Activated naive CD4-positive, alpha-beta T cell treated with anti-CD3 and anti-CD28 coated beads, Interleukin-2, amount 10 ng/mL, durations not matched to agents 7 days and 5 days (primary cell): Measurements from ENCODE around the gene OR4M1.
"Not testable (repeated sequence)": the region's sequence is repeated elsewhere in the genome, so short reads cannot be mapped to it uniquely, and the experiment has no call there.

Experiments
- CTCF ChIA-PET: fragments of 350-600 bp; sonication (Branson Sonifier 250); formaldehyde crosslinking; loops from one replicate; lab custom pipeline; 2021; ENCODE audit warnings: antibody characterized with exemption; lab: Charles Lee
- DNase-seq: peaks from one replicate; pipeline ENCODE4 v3.0.0-alpha.2; 2020
- H3K27ac Mint-ChIP-seq: one replicate; pipeline ENCODE4 v1.8.0; 2021; ENCODE audit warnings: mild to moderate bottlenecking, moderate library complexity, mixed read lengths
- H3K27me3 Mint-ChIP-seq: one replicate; pipeline ENCODE4 v1.8.0; 2021; ENCODE audit warnings: mild to moderate bottlenecking, mixed read lengths
- H3K36me3 Mint-ChIP-seq: one replicate; pipeline ENCODE4 v1.8.0; 2021; ENCODE audit warnings: mixed read lengths
- H3K4me1 Mint-ChIP-seq: one replicate; pipeline ENCODE4 v1.8.0; 2021; ENCODE audit warnings: mixed read lengths
- H3K4me3 Mint-ChIP-seq: one replicate; pipeline ENCODE4 v1.8.0; 2021; ENCODE audit warnings: mild to moderate bottlenecking, moderate library complexity, mixed read lengths
- H3K9me3 Mint-ChIP-seq: one replicate; pipeline ENCODE4 v1.8.0; 2021; ENCODE audit warnings: mixed read lengths

The OR4M1 gene, protein sequence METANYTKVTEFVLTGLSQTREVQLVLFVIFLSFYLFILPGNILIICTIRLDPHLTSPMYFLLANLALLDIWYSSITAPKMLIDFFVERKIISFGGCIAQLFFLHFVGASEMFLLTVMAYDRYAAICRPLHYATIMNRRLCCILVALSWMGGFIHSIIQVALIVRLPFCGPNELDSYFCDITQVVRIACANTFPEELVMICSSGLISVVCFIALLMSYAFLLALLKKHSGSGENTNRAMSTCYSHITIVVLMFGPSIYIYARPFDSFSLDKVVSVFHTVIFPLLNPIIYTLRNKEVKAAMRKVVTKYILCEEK

DNA sequence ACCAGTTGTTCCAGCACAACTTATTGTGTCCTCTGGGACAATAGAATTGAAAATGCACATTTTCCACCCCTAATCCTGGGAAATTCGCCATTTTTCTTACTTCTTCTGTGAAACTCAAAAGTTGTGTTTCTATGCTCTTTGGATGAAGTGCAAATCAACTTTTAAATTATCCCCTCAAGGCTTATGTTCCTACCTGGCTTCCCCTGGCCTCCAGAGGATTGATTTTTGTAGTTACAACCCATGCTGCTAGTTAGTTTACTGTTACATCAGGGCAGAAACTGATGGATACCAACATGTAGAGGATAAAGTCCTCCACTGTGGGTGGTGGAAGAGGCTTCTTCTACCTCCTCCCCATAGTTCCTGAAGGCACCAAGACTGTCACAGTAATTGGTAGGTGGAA, at the start of gene OR4M1:
Gene OR4M1 (plus strand): TSS at position 301 of the 400 bp plus-strand sequence. CDS start 6,819 bp downstream, outside the sequence.
- H3K4me1 Mint-ChIP-seq, DNase-seq, H3K4me3 Mint-ChIP-seq, H3K27ac Mint-ChIP-seq, H3K36me3 Mint-ChIP-seq, H3K9me3 Mint-ChIP-seq, H3K27me3 Mint-ChIP-seq, CTCF ChIA-PET: not testable (repeated sequence)

GRCh38 chr14:19729359-19729758, 43.9 kb upstream of the OR4M1 start:
- Mint-ChIP-seq H3K27me3 (no peaks in the 10 kb centered on the region), H3K27ac (no peak overlapping the region), H3K4me1 (no peaks in the 10 kb centered on the region), H3K36me3 (no peaks in the 10 kb centered on the region), H3K9me3 (peaks cover 2% of the 10 kb centered on the region), H3K4me3 (no peak overlapping the region)
- DNase-seq, result no peak
- CTCF ChIA-PET, result no interaction called here

- DNase-seq, result no peak
- Mint-ChIP-seq H3K9me3 (peaks cover 2% of the 10 kb centered on the region), H3K36me3 (no peaks in the 10 kb centered on the region), H3K27me3 (no peaks in the 10 kb centered on the region), H3K4me1 (no peaks in the 10 kb centered on the region), H3K4me3 (no peak overlapping the region), H3K27ac (no peak overlapping the region)
- CTCF ChIA-PET, result no interaction called here
Measured at GRCh38 chr14:19729763-19730162, 43.5 kb upstream of the OR4M1 start.

- H3K36me3 Mint-ChIP-seq, H3K4me1 Mint-ChIP-seq, H3K4me3 Mint-ChIP-seq: not testable (repeated sequence)
Measured at GRCh38 chr14:19733893-19734292, 39.4 kb upstream of the OR4M1 start.

GRCh38 chr14:19743256-19743655, 30.0 kb upstream of the OR4M1 start, which contains the start of gene OR4Q3:
Gene OR4Q3 (plus strand): TSS chr14:19743571.
- no peak for DNase-seq
- Mint-ChIP-seq H3K36me3 (no peaks in the 10 kb centered on the region), H3K4me1 (no peaks in the 10 kb centered on the region), H3K27ac (no peak within 1 kb of the TSS), H3K4me3 (no peak within 1 kb of the TSS), H3K9me3 (no peaks in the 10 kb centered on the region), H3K27me3 (no peaks in the 10 kb centered on the region)
- CTCF ChIA-PET, result no interaction called here

More at GRCh38 chr14:19733893-19734292, 39.4 kb upstream of the OR4M1 start:
- H3K27ac Mint-ChIP-seq, H3K27me3 Mint-ChIP-seq, CTCF ChIA-PET, H3K9me3 Mint-ChIP-seq, DNase-seq: not testable (repeated sequence)

GRCh38 chr14:19752316-19752715, 21.0 kb upstream of the OR4M1 start:
- H3K27ac Mint-ChIP-seq, CTCF ChIA-PET, H3K27me3 Mint-ChIP-seq, DNase-seq, H3K36me3 Mint-ChIP-seq, H3K9me3 Mint-ChIP-seq, H3K4me1 Mint-ChIP-seq, H3K4me3 Mint-ChIP-seq: not testable (repeated sequence)

DNA sequence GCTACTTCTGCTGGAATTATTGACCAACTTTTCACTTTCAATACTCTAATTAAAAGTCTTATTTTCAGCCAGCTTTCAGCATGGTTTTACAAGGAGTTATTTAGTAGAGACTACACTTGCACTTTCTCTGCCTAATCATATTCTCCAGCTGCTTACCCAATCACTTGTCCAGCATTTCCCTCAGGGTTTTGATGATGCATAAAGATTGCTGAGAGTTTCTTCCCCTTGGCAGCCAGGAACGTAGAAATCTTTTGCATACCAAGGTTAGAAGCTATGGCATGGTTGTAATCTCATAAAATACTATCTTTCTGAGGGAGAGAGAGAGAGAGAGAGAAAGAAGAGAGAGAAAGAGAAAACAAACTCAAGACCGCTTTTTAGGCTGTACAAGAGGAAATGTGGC, 19.1 kb upstream of the OR4M1 start:
- CTCF ChIA-PET, result no interaction called here
- peaks cover 4% of the 10 kb centered on the region for H3K27me3 Mint-ChIP-seq
- no peak overlapping the region for H3K4me3 Mint-ChIP-seq
- no peaks in the 10 kb centered on the region for H3K9me3 Mint-ChIP-seq
- DNase-seq, result no peak
- H3K4me1 Mint-ChIP-seq, result no peaks in the 10 kb centered on the region
- H3K36me3 Mint-ChIP-seq, result no peaks in the 10 kb centered on the region
- no peak overlapping the region for H3K27ac Mint-ChIP-seq

DNA sequence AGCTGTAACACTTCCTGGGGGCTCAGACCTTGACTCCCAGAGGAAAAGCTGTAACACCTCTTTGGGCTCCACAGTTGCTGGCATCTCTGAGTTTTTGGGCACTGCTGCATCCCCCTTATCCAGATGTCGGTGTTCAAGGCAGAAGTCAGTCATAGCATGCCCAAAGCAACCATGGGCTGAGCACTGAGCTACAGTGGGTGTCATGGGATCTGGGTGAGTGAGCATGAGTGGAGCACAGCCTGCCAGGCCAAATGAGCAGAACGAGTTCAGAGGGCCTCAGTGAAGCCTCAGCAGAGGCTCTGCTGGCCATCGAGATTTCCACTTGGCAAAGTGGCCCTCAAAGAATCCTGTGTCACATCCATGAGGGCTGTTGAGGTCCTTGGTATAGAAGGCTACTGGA, 1.8 kb upstream of the OR4M1 start:
- H3K9me3 Mint-ChIP-seq, H3K4me3 Mint-ChIP-seq, H3K27ac Mint-ChIP-seq, DNase-seq, H3K36me3 Mint-ChIP-seq, H3K27me3 Mint-ChIP-seq, H3K4me1 Mint-ChIP-seq: not testable (repeated sequence)
- CTCF ChIA-PET, result interaction anchor here (1.1 kb wide), 1 partner anchor 107 kb away, joined by 3 read pairs; no protein-coding TSS in a partner anchor

DNA sequence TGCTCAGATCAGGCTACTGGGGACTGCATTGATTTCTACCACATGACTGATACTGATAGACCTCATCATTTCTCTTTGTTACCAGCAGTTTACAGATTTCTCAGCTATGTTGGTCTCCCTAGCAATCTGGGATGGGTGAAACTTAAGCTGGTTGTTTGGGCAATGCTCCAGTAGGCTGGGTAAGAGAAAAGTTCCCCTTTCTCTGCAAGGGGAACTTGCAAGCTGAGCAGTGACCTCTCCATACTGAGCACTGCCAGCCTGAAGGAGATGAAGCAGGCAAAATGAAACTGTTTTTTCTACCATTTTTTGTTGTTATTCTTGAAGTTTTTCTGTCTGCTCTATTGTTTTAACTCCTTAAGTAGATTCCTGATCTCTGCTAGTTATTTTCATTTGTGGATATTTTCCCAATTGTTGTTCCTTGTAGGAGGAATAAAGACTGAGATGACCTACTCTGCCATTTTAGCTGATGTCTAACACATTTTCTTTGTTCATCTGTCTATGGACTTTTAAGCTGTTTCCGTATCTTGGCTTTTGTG, 1.3 kb upstream of the OR4M1 start:
- no peaks in the 10 kb centered on the region for H3K27me3 Mint-ChIP-seq
- H3K9me3 Mint-ChIP-seq, result peaks cover 7% of the 10 kb centered on the region
- no peak overlapping the region for H3K27ac Mint-ChIP-seq
- DNase-seq, result no peak
- CTCF ChIA-PET, result interaction anchor here (1.1 kb wide), 1 partner anchor 106 kb away, joined by 3 read pairs; no protein-coding TSS in a partner anchor
- no peaks in the 10 kb centered on the region for H3K36me3 Mint-ChIP-seq
- H3K4me1 Mint-ChIP-seq, result no peaks in the 10 kb centered on the region
- H3K4me3 Mint-ChIP-seq, result no peak overlapping the region

- H3K9me3 Mint-ChIP-seq, H3K36me3 Mint-ChIP-seq, H3K27ac Mint-ChIP-seq, DNase-seq, H3K4me3 Mint-ChIP-seq, H3K4me1 Mint-ChIP-seq, H3K27me3 Mint-ChIP-seq: not testable (repeated sequence)
- CTCF ChIA-PET, result interaction anchor here (1.1 kb wide), 1 partner anchor 106 kb away, joined by 3 read pairs; no protein-coding TSS in a partner anchor
Measured at GRCh38 chr14:19772454-19772853, 850 bp upstream of the OR4M1 start.

DNA sequence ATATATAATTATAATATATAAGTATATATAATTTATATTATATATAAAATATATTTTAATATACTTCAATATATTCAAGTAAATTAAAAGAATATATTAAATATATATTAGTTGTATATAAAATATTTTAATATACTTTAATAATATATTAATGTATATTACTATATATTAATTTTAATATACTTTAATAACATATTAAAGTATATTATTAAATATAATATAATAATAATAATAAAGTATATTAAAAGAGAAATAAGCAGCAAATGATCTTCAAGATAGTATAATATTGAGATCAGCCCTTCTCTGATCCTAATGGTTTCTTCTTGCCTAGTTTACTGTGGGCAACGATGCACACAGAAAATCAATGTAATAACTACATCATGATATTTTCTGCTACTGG, 2.3 kb downstream of the OR4M1 start:
- H3K4me3 Mint-ChIP-seq, result no peak overlapping the region
- CTCF ChIA-PET, result no interaction called here
- H3K27me3 Mint-ChIP-seq, result no peaks in the 10 kb centered on the region
- DNase-seq, result no peak
- H3K27ac Mint-ChIP-seq, result no peak overlapping the region
- H3K4me1 Mint-ChIP-seq, result no peaks in the 10 kb centered on the region
- no peaks in the 10 kb centered on the region for H3K36me3 Mint-ChIP-seq
- H3K9me3 Mint-ChIP-seq, result peaks cover 7% of the 10 kb centered on the region

DNA sequence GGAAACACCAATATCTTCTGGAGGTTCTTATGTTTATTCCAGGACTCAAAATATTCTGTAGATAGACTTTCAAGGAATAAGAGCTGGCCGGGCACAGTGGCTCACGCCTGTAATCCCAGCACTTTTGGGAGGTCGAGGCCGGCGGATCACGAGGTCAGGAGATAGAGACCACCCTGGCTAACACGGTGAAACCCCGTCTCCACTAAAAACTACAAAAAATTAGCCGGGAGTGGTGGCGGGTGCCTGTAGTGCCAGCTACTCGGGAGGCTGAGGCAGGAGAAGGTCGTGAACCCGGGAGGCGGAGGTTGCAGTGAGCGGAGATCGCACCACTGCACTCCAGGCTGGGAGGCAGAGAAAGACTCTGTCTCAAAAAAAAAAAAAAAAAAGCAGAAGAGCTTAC, 12.5 kb downstream of the OR4M1 start:
- H3K4me1 Mint-ChIP-seq, DNase-seq, H3K4me3 Mint-ChIP-seq, CTCF ChIA-PET, H3K36me3 Mint-ChIP-seq, H3K27me3 Mint-ChIP-seq, H3K27ac Mint-ChIP-seq, H3K9me3 Mint-ChIP-seq: not testable (repeated sequence)

DNA sequence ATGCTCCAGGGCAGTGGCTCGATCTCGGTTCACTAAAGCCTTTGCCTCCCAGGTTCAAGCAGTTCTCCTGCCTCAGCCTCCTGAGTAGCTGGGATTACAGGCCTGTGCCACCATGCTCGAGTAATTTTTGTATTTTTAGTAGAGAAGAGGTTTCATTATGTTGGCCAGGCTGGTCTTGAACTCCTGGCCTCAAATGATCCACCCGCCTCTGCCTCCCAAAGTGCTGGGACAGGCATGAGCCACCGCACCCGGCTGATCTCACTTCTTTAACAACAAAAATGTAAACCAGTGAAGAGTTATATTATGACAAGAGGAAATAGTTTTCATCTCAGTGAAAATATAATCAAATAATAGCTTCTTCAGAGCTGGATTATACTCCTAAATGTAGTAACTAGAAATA, 14.0 kb downstream of the OR4M1 start:
- H3K4me1 Mint-ChIP-seq, H3K9me3 Mint-ChIP-seq, CTCF ChIA-PET, H3K27ac Mint-ChIP-seq, DNase-seq, H3K27me3 Mint-ChIP-seq, H3K4me3 Mint-ChIP-seq, H3K36me3 Mint-ChIP-seq: not testable (repeated sequence)

- H3K4me1 Mint-ChIP-seq, DNase-seq, H3K9me3 Mint-ChIP-seq, H3K27me3 Mint-ChIP-seq, H3K36me3 Mint-ChIP-seq, CTCF ChIA-PET, H3K27ac Mint-ChIP-seq, H3K4me3 Mint-ChIP-seq: not testable (repeated sequence)
Measured at GRCh38 chr14:19788150-19788549, 14.8 kb downstream of the OR4M1 start.

DNA sequence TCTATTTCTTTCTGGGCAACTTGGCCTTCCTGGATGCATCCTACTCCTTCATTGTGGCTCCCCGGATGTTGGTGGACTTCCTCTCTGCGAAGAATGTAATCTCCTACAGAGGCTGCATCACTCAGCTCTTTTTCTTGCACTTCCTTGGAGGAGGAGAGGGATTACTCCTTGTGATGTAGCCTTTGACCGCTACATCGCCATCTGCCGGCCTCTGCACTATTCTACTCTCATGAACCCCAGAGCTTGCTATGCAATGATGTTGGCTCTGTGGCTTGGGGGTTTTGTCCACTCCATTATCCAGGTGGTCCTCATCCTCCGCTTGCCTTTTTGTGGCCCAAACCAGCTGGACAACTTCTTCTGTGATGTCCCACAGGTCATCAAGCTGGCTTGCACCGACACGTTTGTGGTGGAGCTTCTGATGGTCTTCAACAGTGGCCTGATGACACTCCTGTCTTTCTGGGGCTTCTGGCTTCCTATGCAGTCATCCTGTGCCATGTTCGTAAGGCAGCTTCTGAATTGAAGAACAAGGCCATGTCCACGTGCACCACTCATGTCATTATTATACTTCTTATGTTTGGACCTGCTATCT, 23.3 kb downstream of the OR4M1 start:
- H3K36me3 Mint-ChIP-seq, DNase-seq, H3K4me3 Mint-ChIP-seq, H3K4me1 Mint-ChIP-seq, H3K27ac Mint-ChIP-seq, H3K9me3 Mint-ChIP-seq, H3K27me3 Mint-ChIP-seq, CTCF ChIA-PET: not testable (repeated sequence)
